Duodenal mucosa (tissue), 2 donors: ENCODE data around the gene CCKAR.

ENCODE experiments used
- H3K27ac ChIP-seq: one replicate; pipeline ENCODE4 v1.7.0; 2013; ENCODE audit warnings: low read depth, low read length
- H3K27me3 ChIP-seq, 2 donors: one replicate each; pipeline ENCODE4 v1.7.0; 2013; ENCODE audit warnings: low read length in 2 of 2, control low read depth in 1 of 2; ENCODE audit not compliant: insufficient read depth in 2 of 2, control insufficient read depth in 1 of 2
- H3K36me3 ChIP-seq, 2 donors: one replicate each; pipeline ENCODE4 v1.7.0; 2013; ENCODE audit warnings: low read length in 2 of 2, control low read depth in 1 of 2; ENCODE audit not compliant: insufficient read depth in 2 of 2, control insufficient read depth in 1 of 2
- H3K4me1 ChIP-seq, 2 donors: one replicate each; pipeline ENCODE4 v1.7.0; 2013; ENCODE audit warnings: low read length in 2 of 2, control low read depth in 1 of 2; ENCODE audit not compliant: insufficient read depth in 2 of 2, control insufficient read depth in 1 of 2
- H3K4me3 ChIP-seq, 2 donors: one replicate each; pipeline ENCODE4 v1.7.0; 2013; ENCODE audit warnings: low read length in 2 of 2, low read depth in 1 of 2
- H3K9ac ChIP-seq, 2 donors: one replicate each; pipeline ENCODE4 v1.7.0; 2013; ENCODE audit warnings: low read length in 2 of 2, low read depth in 1 of 2
- H3K9me3 ChIP-seq, 2 donors: one replicate each; pipeline ENCODE4 v1.7.0; 2013; ENCODE audit warnings: low read length in 2 of 2, control low read depth in 1 of 2; ENCODE audit not compliant: control insufficient read depth in 1 of 2

The CCKAR gene

DNA sequence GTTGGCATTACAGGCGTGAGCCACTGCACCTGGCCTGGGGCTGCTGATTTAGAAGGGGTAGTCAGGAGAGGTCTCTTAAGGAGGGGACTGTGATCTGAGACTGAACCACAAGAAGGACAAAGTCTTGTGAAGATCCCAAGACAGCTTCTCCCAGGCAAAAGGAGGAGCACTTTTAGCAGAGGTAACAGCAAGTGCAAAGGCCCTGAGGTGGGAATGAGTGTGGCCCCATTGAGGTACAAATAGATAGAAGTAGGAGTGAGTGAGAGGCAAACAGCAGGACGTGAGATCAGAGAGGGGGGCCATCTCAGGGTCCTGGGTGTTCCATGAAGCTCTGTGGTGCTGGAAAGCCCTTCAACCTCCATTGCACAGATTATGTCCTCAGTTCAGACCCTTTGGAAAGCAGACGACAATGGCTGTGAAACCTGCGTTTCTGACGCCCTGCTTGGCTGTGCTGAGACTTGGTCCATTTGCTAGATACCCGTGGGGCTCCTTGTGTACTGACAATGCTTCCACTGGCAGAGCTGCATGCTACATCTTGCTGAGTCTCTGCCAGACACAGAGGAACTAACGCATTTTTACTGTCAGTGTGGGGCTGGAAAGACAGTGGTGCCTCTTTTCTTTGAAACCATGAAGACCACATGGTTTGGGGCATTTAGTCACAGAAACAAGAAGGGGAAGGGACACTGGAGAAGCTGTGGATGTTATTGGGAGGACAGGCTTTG, 1.3 kb upstream of the CCKAR start:
- Histone ChIP-seq H3K27ac (no peak overlapping the region), H3K36me3 (no peaks in the 10 kb centered on the region), H3K27me3 (peaks cover 16 to 21% of the 10 kb centered on the region in 2 donors), H3K4me1 (no peaks in the 10 kb centered on the region), H3K9me3 (no peaks in the 10 kb centered on the region), H3K4me3 (no peak overlapping the region), H3K9ac (no peak overlapping the region)

DNA sequence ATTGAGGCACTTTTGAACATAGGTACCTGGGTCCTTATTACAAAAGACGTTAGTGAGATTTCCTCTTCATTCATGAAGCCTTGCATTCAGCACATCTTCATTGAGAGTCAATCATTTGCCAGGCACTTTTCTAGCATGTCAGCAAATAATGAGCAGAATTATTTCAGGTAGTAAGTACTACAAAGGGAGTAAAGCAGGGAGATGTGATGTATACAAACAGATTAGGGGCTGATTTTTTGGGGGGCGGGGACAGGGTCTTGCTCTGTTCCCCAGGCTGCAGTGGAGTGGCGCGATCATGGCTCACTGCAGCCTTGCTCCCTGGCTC, 638 bp upstream of the CCKAR start:
- Histone ChIP-seq H3K4me3 (no peak overlapping the region), H3K27me3 (peaks cover 15 to 16% of the 10 kb centered on the region in 2 donors), H3K36me3 (no peaks in the 10 kb centered on the region), H3K27ac (no peak overlapping the region), H3K9ac (no peak overlapping the region), H3K4me1 (peaks cover 0 to 3% of the 10 kb centered on the region in 2 donors), H3K9me3 (no peaks in the 10 kb centered on the region)

DNA sequence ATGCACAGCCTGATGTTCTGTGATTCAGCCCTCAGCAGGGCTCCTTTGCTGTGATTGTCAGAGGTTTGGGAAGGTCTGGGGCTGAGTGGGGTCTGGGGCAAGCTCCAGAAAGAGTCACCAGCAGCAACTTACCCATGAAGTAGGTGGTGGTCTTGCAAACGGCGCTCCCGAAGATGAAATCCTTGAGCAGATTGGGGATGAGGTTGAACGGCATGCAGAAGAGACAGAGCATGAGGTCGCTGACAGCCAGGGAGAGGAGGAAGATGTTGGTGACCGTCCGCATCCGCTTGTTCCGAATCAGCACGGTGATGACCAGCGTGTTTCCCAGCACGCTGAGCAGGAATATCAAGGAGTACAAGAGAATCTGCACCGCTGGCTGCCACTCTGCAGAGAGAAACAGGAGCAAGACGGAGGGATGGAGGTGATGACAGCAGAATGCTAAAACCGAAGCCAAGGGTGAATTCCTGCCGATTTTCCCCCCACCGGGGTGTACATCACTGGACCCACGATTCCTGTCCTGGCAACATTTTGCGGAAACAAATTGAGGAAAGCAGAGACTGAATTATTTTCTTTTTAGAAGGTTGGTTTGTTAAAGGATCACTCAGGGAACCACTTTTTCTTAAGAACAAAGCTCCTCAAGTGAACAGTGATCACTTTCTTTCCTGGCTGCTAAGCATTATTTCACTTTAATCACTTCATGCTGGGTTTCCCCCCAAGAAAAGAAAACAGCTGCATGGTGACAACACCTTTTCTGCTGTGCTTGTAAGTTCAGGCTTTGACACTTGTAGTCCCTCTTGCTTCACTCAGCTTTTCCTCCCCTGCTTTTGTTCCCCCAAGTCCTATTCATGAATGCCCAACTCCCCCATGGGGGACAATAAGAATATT, 941 bp downstream of the CCKAR start:
- no peak overlapping the region for H3K27ac ChIP-seq

DNA sequence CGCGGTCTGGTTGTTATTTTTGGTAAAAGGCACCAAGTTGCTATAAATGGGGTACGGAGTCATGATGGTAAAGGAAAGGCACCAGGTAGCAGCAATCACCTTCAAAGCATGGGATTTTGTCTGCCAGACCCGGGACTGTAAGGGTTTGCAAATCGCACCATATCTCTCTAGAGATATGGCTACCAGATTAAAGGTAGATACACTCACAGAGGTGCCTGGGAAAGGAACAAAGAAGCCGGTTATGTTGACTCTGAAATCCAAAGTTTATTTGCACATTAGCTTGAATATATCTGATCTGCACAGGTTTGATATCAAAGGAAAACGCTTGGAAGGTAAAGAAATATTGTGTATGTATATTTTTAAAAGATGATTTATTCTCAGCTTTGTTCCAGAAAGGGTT, 4.6 kb downstream of the CCKAR start:
- no peak overlapping the region for H3K27ac ChIP-seq
- H3K36me3 ChIP-seq, result no peaks in the 10 kb centered on the region
- H3K9ac ChIP-seq, result no peak overlapping the region
- H3K4me3 ChIP-seq, result no peak overlapping the region
- no peaks in the 10 kb centered on the region for H3K9me3 ChIP-seq
- H3K4me1 ChIP-seq, result peaks cover 4 to 9% of the 10 kb centered on the region in 2 donors
- H3K27me3 ChIP-seq, result peaks cover 9 to 26% of the 10 kb centered on the region in 2 donors

More for the DNA sequence above, 941 bp downstream of the CCKAR start:
- Histone ChIP-seq H3K9me3 (no peaks in the 10 kb centered on the region), H3K36me3 (no peaks in the 10 kb centered on the region), H3K4me1 (peaks cover 4 to 9% of the 10 kb centered on the region in 2 donors), H3K27me3 (peaks cover 15 to 24% of the 10 kb centered on the region in 2 donors), H3K4me3 (no peak overlapping the region), H3K9ac (no peak overlapping the region)

GRCh38 chr4:26484516-26484915, 5.8 kb downstream of the CCKAR start:
- peaks cover 4 to 9% of the 10 kb centered on the region in 2 donors for H3K4me1 ChIP-seq
- H3K9me3 ChIP-seq, result no peaks in the 10 kb centered on the region
- H3K9ac ChIP-seq, result no peak overlapping the region
- H3K4me3 ChIP-seq, result no peak overlapping the region
- H3K36me3 ChIP-seq, result no peaks in the 10 kb centered on the region
- peaks cover 3 to 26% of the 10 kb centered on the region in 2 donors for H3K27me3 ChIP-seq
- no peak overlapping the region for H3K27ac ChIP-seq

DNA sequence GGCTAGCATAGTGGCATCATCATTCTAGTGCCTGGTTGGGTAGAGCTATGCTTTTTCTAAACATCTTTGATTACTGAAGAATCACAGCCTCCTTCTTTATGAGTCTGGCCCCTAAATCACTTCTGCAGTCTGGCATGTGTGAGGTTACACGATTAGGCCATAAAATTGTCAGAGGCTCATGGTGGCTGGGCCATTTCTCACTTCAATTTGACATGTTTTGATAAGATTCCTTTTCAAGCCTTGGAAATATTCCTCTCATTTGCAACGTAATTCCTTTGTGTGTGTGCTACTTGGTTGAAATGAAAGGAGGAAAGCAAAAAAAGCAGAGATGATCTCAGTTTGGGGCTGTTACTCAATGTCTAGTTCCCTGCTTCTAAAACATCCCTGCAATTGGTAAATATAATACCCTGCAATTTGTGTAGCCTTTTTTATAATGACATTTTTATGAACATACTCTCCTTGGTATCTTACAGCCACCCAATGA, 6.2 kb downstream of the CCKAR start:
- Histone ChIP-seq H3K4me1 (peaks cover 4 to 9% of the 10 kb centered on the region in 2 donors), H3K4me3 (no peak overlapping the region), H3K36me3 (no peaks in the 10 kb centered on the region), H3K27me3 (peaks cover 3 to 23% of the 10 kb centered on the region in 2 donors), H3K9ac (no peak overlapping the region), H3K27ac (no peak overlapping the region), H3K9me3 (no peaks in the 10 kb centered on the region)

GRCh38 chr4:26482508-26483462, 7.5 kb downstream of the CCKAR start:
- Histone ChIP-seq H3K36me3 (no peaks in the 10 kb centered on the region), H3K9me3 (no peaks in the 10 kb centered on the region), H3K4me3 (no peak overlapping the region), H3K9ac (no peak overlapping the region), H3K27ac (no peak overlapping the region), H3K27me3 (peaks cover 3 to 14% of the 10 kb centered on the region in 2 donors), H3K4me1 (peaks cover 4 to 9% of the 10 kb centered on the region in 2 donors)

DNA sequence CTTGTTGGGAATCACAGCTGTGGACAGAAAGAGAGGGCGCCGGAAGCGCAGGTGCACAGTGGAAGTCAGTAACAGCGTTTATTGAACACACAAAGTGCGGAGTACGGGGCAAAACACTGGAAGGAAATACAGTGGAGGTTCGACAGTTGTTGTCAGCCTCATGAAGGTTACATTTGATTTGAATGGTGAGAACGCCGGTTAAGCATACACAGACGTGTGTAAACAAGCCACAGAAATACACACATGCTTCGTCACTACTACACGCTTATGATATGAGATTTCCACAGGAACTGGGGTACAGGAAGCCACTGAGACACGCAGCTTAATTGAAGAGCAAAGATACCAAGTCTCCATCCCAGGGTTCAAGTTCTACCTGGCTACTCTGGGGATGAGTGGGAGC, 12.0 kb downstream of the CCKAR start:
- no peaks in the 10 kb centered on the region for H3K4me1 ChIP-seq
- H3K36me3 ChIP-seq, result no peaks in the 10 kb centered on the region

DNA sequence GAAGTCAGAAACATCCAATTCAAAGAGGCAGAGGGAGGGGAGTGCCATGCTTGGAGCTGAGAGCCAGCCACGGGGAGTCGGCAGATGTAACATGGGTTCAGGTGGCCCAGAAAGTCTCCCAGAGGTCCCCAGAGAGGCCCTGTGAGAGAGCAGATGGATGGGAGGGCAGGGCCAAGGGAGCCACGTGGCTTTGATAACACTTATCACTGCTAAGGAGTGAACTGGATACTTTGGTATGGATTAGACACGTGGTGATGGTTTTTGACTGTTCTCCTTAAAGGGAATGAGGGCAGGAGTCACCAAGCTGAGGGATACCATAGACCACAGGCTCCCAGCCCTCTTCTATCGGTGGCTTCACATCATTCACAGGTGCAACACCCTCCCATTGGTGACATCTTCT, 13.7 kb downstream of the CCKAR start:
- Histone ChIP-seq H3K36me3 (no peaks in the 10 kb centered on the region), H3K4me1 (no peaks in the 10 kb centered on the region)

More for the DNA sequence above, 12.0 kb downstream of the CCKAR start:
- Histone ChIP-seq H3K9me3 (no peaks in the 10 kb centered on the region), H3K27ac (no peak overlapping the region), H3K4me3 (no peak overlapping the region), H3K27me3 (peaks cover 0 to 3% of the 10 kb centered on the region in 2 donors), H3K9ac (no peak overlapping the region)

More for the DNA sequence above, 13.7 kb downstream of the CCKAR start:
- Histone ChIP-seq H3K4me3 (no peak overlapping the region), H3K9ac (no peak overlapping the region), H3K9me3 (no peaks in the 10 kb centered on the region), H3K27ac (no peak overlapping the region), H3K27me3 (peaks cover 3% of the 10 kb centered on the region in 2 donors)
